ENCODE results near the gene GAN. TPM values are rescaled to one million over a fixed set of nuclear protein-coding genes. Genes with fewer than 3 reads are reported as not detected.
"Not testable (repeated sequence)": the region's sequence is repeated elsewhere in the genome, so short reads cannot be mapped to it uniquely, and the experiment has no call there.

Gene GAN
- total RNA-seq, 1 donor from 2014 or later: 2.6 TPM

DNA sequence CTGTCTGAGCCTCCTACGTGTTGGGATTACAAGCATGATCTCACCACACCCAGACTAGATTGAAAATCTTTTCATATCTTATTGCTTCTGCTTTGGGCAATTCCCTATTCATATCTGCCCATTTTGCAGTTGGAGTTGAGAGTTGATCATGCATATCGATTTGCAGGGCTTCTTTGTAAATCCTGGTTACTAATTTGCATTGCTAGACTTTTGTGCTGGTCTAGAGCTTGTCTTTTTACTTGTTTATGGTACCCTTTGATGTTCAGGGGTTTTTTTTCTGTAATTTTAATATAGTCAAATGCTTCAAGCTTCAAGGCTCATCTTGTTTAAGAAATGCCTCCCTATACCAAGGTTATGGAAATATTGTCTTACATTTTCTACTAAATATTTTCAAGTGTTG is 106.4 kb downstream of the GAN start:
- no peaks in the 10 kb centered on the region for H3K4me1 ChIP-seq
- no peaks in the 10 kb centered on the region for H3K27me3 ChIP-seq
- no peak overlapping the region for H3K27ac ChIP-seq
- TF ChIP-seq, protein P1, sequence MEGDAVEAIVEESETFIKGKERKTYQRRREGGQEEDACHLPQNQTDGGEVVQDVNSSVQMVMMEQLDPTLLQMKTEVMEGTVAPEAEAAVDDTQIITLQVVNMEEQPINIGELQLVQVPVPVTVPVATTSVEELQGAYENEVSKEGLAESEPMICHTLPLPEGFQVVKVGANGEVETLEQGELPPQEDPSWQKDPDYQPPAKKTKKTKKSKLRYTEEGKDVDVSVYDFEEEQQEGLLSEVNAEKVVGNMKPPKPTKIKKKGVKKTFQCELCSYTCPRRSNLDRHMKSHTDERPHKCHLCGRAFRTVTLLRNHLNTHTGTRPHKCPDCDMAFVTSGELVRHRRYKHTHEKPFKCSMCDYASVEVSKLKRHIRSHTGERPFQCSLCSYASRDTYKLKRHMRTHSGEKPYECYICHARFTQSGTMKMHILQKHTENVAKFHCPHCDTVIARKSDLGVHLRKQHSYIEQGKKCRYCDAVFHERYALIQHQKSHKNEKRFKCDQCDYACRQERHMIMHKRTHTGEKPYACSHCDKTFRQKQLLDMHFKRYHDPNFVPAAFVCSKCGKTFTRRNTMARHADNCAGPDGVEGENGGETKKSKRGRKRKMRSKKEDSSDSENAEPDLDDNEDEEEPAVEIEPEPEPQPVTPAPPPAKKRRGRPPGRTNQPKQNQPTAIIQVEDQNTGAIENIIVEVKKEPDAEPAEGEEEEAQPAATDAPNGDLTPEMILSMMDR (IDR thresholded peaks at IDR 0.05): no peak
- H3K9me3 ChIP-seq: no peaks in the 10 kb centered on the region
- intact Hi-C loops (cut with DNase I): no loop called here
- H3K4me3 ChIP-seq: no peak overlapping the region
- no peaks in the 10 kb centered on the region for H3K36me3 ChIP-seq
- no peak for DNase-seq (ENCODE audit: low spot score in 2 of 2)

DNA sequence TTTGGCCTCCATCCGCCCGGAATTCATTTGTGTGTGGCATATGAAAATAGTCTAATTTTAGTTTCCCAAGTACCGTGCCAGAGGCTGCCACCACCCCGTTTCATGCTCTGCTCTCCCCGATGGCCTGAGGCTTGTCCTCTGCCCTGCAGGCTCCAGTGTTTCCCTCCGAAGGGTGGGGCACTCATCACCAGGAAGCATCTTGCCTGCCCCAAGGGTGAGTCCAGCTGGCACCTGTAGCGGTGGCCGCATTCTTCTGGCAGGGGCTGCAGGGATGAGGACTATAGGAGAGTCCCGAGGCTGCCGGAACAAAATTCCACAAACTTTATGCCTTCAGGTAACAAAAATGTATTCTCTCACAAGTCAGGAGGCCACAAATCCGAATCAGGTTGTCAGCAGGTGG is 106.8 kb downstream of the GAN start:
- intact Hi-C loops (cut with DNase I): no loop called here
- Histone ChIP-seq H3K36me3 (no peaks in the 10 kb centered on the region), H3K27ac (no peak overlapping the region), H3K27me3 (no peaks in the 10 kb centered on the region), H3K9me3 (no peaks in the 10 kb centered on the region), H3K4me3 (no peak overlapping the region), H3K4me1 (no peaks in the 10 kb centered on the region)
- TF ChIP-seq, protein P1 (IDR thresholded peaks at IDR 0.05): no peak
- DNase-seq (ENCODE audit: low spot score in 2 of 2): no peak

DNA sequence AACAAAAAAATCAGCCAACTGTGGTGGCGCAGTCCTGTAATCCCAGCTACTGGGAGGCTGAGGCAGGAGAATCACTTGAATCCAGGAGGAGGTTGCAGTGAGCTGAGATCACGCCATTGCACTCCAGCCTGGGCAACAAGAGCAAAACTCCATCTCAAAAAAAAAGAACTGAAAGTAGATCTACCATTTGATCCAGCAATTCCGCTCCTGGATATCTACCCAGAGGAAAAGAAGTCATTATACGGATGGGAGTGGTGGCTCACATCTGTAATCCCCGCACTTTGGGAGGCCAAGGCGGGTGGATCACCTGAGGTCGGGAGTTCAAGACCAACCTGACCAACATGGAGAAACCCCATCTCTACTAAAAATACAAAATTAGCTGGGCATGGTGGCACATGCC is 107.4 kb downstream of the GAN start:
- H3K36me3 ChIP-seq; H3K4me1 ChIP-seq; intact Hi-C loops (cut with DNase I); H3K4me3 ChIP-seq; H3K27me3 ChIP-seq; DNase-seq (ENCODE audit: low spot score in 2 of 2); H3K9me3 ChIP-seq; H3K27ac ChIP-seq: not testable (repeated sequence)

DNA sequence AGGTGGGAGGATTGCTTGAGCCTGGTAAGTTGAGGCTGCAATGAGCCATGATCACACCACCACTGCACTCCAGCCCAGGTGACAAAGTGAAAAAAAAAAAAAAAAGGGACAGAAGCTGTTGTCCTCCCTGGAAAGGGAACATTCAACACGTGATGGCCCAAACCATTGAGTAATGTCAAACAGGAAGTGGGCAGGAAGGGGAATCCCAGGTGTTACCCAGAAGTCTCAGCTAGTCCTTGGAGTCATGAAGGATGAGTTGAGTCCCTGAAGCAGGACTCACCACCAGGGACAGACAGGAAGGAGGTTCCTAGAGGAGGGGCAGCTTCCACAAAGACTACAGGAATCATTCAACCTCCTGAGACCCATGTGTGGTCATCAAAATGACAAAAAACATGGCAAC is 110.0 kb downstream of the GAN start:
- Histone ChIP-seq H3K27ac (no peak overlapping the region), H3K4me1 (no peaks in the 10 kb centered on the region), H3K4me3 (no peak overlapping the region), H3K36me3 (no peaks in the 10 kb centered on the region), H3K27me3 (no peaks in the 10 kb centered on the region), H3K9me3 (no peaks in the 10 kb centered on the region)
- DNase-seq (ENCODE audit: low spot score in 2 of 2): no peak
- intact Hi-C loops (cut with DNase I): no loop called here
- TF ChIP-seq, protein P1 (IDR thresholded peaks at IDR 0.05): no peak

DNA sequence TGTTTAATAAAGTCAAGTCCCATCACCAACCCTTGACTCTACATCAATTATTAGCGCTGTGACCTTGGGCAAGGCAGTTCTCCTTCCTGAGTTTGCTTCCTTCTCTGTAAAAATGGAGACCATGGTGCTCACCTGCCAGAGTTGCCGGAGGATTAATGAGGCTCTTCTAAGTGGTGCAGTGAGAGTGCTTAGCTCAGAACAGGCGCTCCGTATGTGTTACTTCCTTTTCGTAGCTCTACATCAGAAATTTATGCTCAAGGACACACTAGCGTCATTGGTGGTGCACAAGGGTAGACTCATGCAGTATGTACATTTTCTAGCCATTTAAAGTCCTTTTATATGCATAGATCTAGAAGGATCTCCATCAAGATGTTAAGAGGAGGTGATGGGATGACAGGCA is 112.5 kb downstream of the GAN start:
- no peak for DNase-seq (ENCODE audit: low spot score in 2 of 2)
- intact Hi-C loops (cut with DNase I): no loop called here
- Histone ChIP-seq H3K4me1 (no peaks in the 10 kb centered on the region), H3K27ac (no peak overlapping the region), H3K27me3 (no peaks in the 10 kb centered on the region), H3K36me3 (no peaks in the 10 kb centered on the region), H3K4me3 (no peak overlapping the region), H3K9me3 (no peaks in the 10 kb centered on the region)
- TF ChIP-seq, protein P1 (IDR thresholded peaks at IDR 0.05): no peak

DNA sequence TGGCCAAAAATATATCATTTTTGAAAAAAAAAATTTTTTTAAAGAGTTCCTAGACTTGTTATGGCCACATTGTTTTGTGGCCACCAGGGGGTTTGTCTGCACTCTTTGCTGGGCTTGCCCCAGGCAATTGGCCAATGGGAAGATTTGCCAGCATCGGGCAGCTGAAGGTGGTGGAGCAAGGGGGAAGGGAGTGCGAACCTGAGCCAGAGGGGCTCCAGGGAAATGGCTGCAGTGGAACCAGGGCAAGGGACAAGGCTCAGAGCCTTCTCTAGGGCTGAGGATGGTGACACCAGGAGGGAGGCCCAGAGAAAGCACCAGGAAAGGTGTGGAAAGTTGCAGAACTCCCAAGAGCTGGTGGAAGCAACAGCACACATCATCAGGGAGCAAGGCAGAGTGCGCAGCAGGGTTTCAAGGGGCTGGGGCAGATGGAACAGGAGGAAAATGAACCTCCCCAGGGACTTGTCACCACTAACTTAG is 114.3 kb downstream of the GAN start:
- Histone ChIP-seq H3K4me1 (no peaks in the 10 kb centered on the region), H3K36me3 (no peaks in the 10 kb centered on the region), H3K27me3 (no peaks in the 10 kb centered on the region), H3K4me3 (no peak overlapping the region), H3K27ac (no peak overlapping the region), H3K9me3 (no peaks in the 10 kb centered on the region)
- intact Hi-C loops (cut with DNase I): no loop called here
- TF ChIP-seq, protein P1 (IDR thresholded peaks at IDR 0.05): peak in 1 of 3 experiments; percentile 47
- no peak for DNase-seq (ENCODE audit: low spot score in 2 of 2)
